Neural crest cell (in vitro differentiated cells): ENCODE measurements around the gene SEC22C. TPM values are rescaled to one million over a fixed set of nuclear protein-coding genes. Genes with fewer than 3 reads are reported as not detected.

Experiments used
- DNase-seq: peaks from one replicate; pipeline ENCODE4 v3.0.0; 2021; ENCODE audit warnings: low read depth, mixed read lengths, low spot score
- H3K27ac Mint-ChIP-seq: one replicate; pipeline ENCODE4 v1.8.0; 2021; ENCODE audit warnings: mild to moderate bottlenecking, mixed read lengths; ENCODE audit not compliant: unreplicated experiment
- H3K27me3 Mint-ChIP-seq: 2 replicates; pipeline ENCODE4 v1.8.0; 2021; ENCODE audit warnings: low read depth, mild to moderate bottlenecking, mixed read lengths
- H3K36me3 Mint-ChIP-seq: 2 replicates; pipeline ENCODE4 v1.8.0; 2021; ENCODE audit warnings: low read depth, mild to moderate bottlenecking, mixed read lengths
- H3K4me1 Mint-ChIP-seq: 2 replicates; pipeline ENCODE4 v1.8.0; 2021; ENCODE audit warnings: mixed read lengths
- H3K4me3 Mint-ChIP-seq: one replicate; pipeline ENCODE4 v1.8.0; 2021; ENCODE audit warnings: mild to moderate bottlenecking, mixed read lengths
- H3K9me3 Mint-ChIP-seq: 2 replicates; pipeline ENCODE4 v1.8.0; 2021; ENCODE audit warnings: mixed read lengths
- CTCF ChIP-seq: fragments of 200-600 bp; sonication (generic); conservative IDR thresholded peaks from 2 replicates; pipeline ENCODE4 v1.5.0; 2021; ENCODE audit warnings: antibody characterized with exemption, mild to moderate bottlenecking
- total RNA-seq: library from RNA; stranded (reverse); gene quantifications from 2 replicates; pipeline ENCODE4 v1.2.1, GENCODE V29; 2021

Gene SEC22C
- total RNA-seq, 1 donor from 2014 or later, result 47.8 TPM

DNA sequence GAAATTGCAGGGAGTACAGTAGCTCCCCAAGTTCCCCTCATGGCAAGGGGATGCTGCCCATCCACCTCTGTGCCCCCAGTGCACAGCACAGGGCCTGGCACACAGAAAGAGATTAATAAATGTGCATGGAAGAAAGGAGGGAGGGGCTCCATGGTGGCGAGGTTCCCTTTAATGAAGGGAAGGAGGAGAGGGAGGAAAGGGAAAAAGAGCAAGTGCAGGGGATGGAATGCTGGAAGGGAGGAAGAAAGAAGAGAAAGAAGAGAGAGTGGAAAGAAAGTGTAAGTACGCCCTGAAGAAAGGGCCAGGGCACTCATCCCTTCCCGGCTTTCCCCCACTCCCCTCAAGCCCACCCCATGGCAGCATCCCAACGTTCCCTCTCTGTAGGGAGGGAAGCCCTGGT, 80.9 kb downstream of the SEC22C start:
- H3K27me3 Mint-ChIP-seq, result peaks cover 81% of the 10 kb centered on the region
- no peak overlapping the region for H3K27ac Mint-ChIP-seq
- H3K4me1 Mint-ChIP-seq, result peaks cover 17% of the 10 kb centered on the region
- no peak for TF ChIP-seq CTCF
- peak overlapping the region; percentile 79 for H3K4me3 Mint-ChIP-seq
- no peaks in the 10 kb centered on the region for H3K9me3 Mint-ChIP-seq
- DNase-seq, result no peak
- no peaks in the 10 kb centered on the region for H3K36me3 Mint-ChIP-seq

DNA sequence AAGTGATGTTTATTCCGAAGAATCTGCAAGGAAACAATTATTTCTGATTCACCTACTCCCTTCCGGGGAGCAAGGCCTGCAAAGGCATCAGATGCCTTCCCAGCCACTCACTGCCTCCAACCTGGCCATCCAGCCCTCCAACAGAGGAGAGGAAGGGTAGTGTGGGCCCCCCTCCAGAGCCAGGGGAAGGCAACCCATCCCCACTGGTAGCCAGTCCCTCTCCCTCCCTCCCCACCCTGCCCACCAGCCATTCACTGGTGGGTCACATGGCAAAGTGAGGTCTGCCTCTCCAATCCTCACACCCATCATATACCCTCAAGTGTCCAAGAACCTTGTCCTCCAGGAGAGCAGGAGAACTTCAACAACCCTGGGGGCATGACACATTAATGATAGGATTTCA, 81.7 kb downstream of the SEC22C start:
- Mint-ChIP-seq H3K36me3 (no peaks in the 10 kb centered on the region), H3K27me3 (peaks cover 87% of the 10 kb centered on the region), H3K4me3 (no peak overlapping the region), H3K9me3 (no peaks in the 10 kb centered on the region), H3K4me1 (peaks cover 17% of the 10 kb centered on the region), H3K27ac (no peak overlapping the region)
- TF ChIP-seq CTCF, result no peak
- DNase-seq, result no peak

GRCh38 chr3:42499478-42499871, 82.3 kb downstream of the SEC22C start:
- DNase-seq, result no peak
- H3K27ac Mint-ChIP-seq, result no peak overlapping the region
- peaks cover 17% of the 10 kb centered on the region for H3K4me1 Mint-ChIP-seq
- H3K9me3 Mint-ChIP-seq, result no peaks in the 10 kb centered on the region
- H3K36me3 Mint-ChIP-seq, result no peaks in the 10 kb centered on the region
- peak overlapping the region; percentile 12 for H3K4me3 Mint-ChIP-seq
- no peak for TF ChIP-seq CTCF
- peaks cover 87% of the 10 kb centered on the region for H3K27me3 Mint-ChIP-seq

DNA sequence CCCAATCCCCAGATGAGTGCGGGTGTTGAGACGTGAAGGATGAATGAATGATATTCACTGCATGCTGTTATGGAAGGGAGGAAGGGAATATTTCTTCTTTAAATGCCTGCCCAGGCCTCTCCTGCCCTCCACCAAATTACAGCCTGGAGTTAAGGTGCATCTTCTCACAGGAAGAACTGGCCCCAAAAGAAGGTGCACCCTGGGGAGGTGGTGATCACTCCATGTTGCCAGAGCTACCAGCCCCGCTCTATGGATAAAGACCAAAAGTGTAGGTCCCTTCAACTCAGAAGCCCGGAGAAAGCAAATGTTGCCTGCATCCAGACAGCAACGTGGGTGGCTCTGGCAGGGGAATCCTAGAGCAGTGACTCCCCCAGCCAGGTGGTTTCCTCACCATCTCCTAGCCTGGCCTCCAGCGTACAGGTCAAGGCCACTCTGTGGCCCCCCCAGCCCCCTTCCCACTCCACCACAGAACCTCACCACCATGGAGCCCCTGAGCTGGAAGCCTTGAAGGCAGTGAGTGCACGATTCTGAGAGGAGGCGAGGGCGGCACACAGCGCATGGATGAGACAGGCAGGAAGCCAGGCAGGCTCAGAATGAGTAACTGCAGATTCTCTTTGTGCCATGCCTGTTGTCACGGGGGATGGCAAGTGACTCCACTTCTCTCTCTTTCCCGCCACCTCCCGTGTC, 82.8 kb downstream of the SEC22C start:
- H3K4me3 Mint-ChIP-seq, result peak overlapping the region; percentile 12
- peaks cover 82% of the 10 kb centered on the region for H3K27me3 Mint-ChIP-seq
- no peak overlapping the region for H3K27ac Mint-ChIP-seq
- H3K4me1 Mint-ChIP-seq, result peaks cover 17% of the 10 kb centered on the region
- no peak for DNase-seq
- no peaks in the 10 kb centered on the region for H3K36me3 Mint-ChIP-seq
- H3K9me3 Mint-ChIP-seq, result no peaks in the 10 kb centered on the region
- no peak for TF ChIP-seq CTCF

GRCh38 chr3:42498034-42498433, 83.7 kb downstream of the SEC22C start:
- H3K27me3 Mint-ChIP-seq, result peaks cover 73% of the 10 kb centered on the region
- H3K27ac Mint-ChIP-seq, result no peak overlapping the region
- H3K36me3 Mint-ChIP-seq, result no peaks in the 10 kb centered on the region
- no peak for TF ChIP-seq CTCF
- H3K4me1 Mint-ChIP-seq, result peaks cover 17% of the 10 kb centered on the region
- no peaks in the 10 kb centered on the region for H3K9me3 Mint-ChIP-seq
- H3K4me3 Mint-ChIP-seq, result no peak overlapping the region
- DNase-seq, result no peak

Other genes with a start within 250 kb of the SEC22C start
- gene LYZL4, start 171.4 kb downstream of the SEC22C start, total RNA-seq, result not detected in 2 replicates
- gene VIPR1, start 79.3 kb downstream of the SEC22C start, total RNA-seq, result 0.63 TPM in 1 of 2 replicates, not detected in the other
- gene SS18L2, start 8.9 kb upstream of the SEC22C start, total RNA-seq, result 50.4 and 50.5 TPM in 2 replicates
- gene NKTR, start 18.7 kb upstream of the SEC22C start, total RNA-seq, result 95.0 and 95.2 TPM in 2 replicates
- gene ZBTB47, start 71.7 kb upstream of the SEC22C start, total RNA-seq, result 6.6 and 7.3 TPM in 2 replicates
- not detected in 2 replicates for gene KLHL40, start 103.6 kb upstream of the SEC22C start, total RNA-seq
- gene HHATL, start 120.8 kb upstream of the SEC22C start, total RNA-seq, result not detected in 2 replicates
- gene CCDC13, start 191.3 kb upstream of the SEC22C start, total RNA-seq, result 1.5 and 2.0 TPM in 2 replicates
- 82.4 and 85.2 TPM in 2 replicates for gene HIGD1A, start 222.5 kb upstream of the SEC22C start, total RNA-seq
- 0.20 and 0.56 TPM in 2 replicates for gene ACKR2, start 227.5 kb upstream of the SEC22C start, total RNA-seq